Measurements from ENCODE around the gene GPRIN3. TPM values are rescaled to one million over a fixed set of nuclear protein-coding genes. Genes with fewer than 3 reads are reported as not detected.

GPRIN3 gene
- total and polyA plus RNA-seq, 2 donors (not counting 1 experiment from before 2014, with no cell fraction given): 0.22 to 1.5 TPM

DNA sequence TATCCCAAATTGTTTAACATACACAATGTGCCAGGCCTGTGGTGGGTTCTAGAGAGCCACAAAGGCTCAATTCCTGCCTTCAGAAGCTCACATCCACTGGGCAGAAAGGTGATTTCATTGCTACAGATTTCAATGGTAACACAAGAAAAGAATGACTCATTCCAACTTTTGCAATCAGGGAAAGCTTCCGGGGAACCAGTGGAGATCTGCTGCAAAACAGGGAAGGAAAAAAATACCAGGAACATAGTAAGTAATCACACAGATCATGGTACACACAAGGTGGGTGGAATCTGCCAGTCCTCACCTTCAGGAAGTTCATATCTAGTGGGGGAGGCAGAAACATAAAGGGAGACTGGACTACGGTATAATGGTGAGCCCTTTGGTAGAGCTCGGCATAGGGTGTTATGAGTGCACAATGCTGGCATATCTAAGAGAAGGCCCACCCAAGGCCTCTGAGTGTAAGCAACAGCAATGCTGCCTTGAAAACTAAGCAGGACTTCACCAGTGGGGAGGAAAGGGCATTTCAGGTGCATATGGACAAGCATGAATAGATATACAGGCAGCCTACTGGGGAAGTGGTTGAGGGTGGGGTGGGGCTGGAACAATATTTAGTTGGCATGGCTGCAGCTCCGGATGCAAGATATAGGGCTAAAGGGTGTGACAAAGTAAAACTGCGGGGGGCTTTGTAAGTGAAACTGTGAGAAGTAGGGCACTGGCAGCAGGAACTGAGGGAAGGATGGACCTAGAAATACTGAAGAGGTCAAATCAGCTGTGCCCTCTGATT, 24.2 kb downstream of the GPRIN3 start:
- Histone ChIP-seq H3K4me1 (ENCODE audit: control insufficient read depth in 2 of 2, insufficient read depth in 2 of 2, low read length in 2 of 2) (peaks cover 18 to 21% of the 10 kb centered on the region in 2 donors), H3K9me3 (ENCODE audit: control extremely low read depth in 1 of 3, control insufficient read depth in 2 of 3, insufficient read depth in 1 of 3, low read length in 2 of 3) (no peaks in the 10 kb centered on the region), H2AFZ (ENCODE audit: insufficient read depth, low read depth, low read length, poor library complexity, severe bottlenecking) (no peak overlapping the region), H3K4me2 (replicated peaks; ENCODE audit: low read depth, low read length, poor library complexity, severe bottlenecking) (peak overlapping the region; percentile 14), H3K9ac (ENCODE audit: low read length) (no peak overlapping the region), H3K27me3 (replicated peaks in 1 of 4; ENCODE audit: control extremely low read depth in 1 of 4, control insufficient read depth in 3 of 4, insufficient read depth in 4 of 4, low read length in 3 of 4) (no peaks in the 10 kb centered on the region), H3K4me3 (ENCODE audit: control extremely low read depth in 1 of 5, extremely low read depth in 1 of 5, insufficient read depth in 1 of 5, low read depth in 2 of 5, low read length in 4 of 5) (no peak overlapping the region), H3K36me3 (replicated peaks in 1 of 2; ENCODE audit: control extremely low read depth in 1 of 2, control insufficient read depth in 1 of 2, extremely low read depth in 1 of 2, insufficient read depth in 2 of 2, low read length in 1 of 2) (no peaks in the 10 kb centered on the region), H3K79me2 (ENCODE audit: control insufficient read depth, insufficient read depth, low read length) (no peaks in the 10 kb centered on the region), H3K27ac (ENCODE audit: low read length in 2 of 2) (peak overlapping the region in 1 of 2 donors; percentile 44), H4K20me1 (ENCODE audit: control insufficient read depth, insufficient read depth, low read length, poor library complexity, severe bottlenecking) (no peaks in the 10 kb centered on the region)
- Mint-ChIP-seq H3K27ac (peak overlapping the region; percentile 38), H3K4me3 (peak overlapping the region; percentile 40), H3K4me1 (peaks cover 30% of the 10 kb centered on the region), H3K27me3 (no peaks in the 10 kb centered on the region), H3K9me3 (ENCODE audit: insufficient read depth) (no peaks in the 10 kb centered on the region)
- DNase-seq (peak; percentile 29), ATAC-seq (ENCODE audit: low read depth) (peak; percentile 66)
- WGBS (ENCODE audit: insufficient coverage): 81% methylated on average over 4 of the region's 5 CpGs
- CTCF ChIA-PET: interaction anchor here (1.5 kb wide), 1 partner anchor 97 kb away, joined by 5 read pairs; no protein-coding TSS in a partner anchor
- POLR2A ChIA-PET: no interaction called here
- no peak for TF ChIP-seq EZH2 (IDR thresholded peaks at IDR 0.05; ENCODE audit: borderline replicate concordance, insufficient read depth, low read depth, low read length, poor library complexity, severe bottlenecking)
- TF ChIP-seq, protein P1, sequence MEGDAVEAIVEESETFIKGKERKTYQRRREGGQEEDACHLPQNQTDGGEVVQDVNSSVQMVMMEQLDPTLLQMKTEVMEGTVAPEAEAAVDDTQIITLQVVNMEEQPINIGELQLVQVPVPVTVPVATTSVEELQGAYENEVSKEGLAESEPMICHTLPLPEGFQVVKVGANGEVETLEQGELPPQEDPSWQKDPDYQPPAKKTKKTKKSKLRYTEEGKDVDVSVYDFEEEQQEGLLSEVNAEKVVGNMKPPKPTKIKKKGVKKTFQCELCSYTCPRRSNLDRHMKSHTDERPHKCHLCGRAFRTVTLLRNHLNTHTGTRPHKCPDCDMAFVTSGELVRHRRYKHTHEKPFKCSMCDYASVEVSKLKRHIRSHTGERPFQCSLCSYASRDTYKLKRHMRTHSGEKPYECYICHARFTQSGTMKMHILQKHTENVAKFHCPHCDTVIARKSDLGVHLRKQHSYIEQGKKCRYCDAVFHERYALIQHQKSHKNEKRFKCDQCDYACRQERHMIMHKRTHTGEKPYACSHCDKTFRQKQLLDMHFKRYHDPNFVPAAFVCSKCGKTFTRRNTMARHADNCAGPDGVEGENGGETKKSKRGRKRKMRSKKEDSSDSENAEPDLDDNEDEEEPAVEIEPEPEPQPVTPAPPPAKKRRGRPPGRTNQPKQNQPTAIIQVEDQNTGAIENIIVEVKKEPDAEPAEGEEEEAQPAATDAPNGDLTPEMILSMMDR (IDR thresholded peaks at IDR 0.05): no peak
- intact Hi-C loops (cut with micrococcal nuclease): no loop called here

DNA sequence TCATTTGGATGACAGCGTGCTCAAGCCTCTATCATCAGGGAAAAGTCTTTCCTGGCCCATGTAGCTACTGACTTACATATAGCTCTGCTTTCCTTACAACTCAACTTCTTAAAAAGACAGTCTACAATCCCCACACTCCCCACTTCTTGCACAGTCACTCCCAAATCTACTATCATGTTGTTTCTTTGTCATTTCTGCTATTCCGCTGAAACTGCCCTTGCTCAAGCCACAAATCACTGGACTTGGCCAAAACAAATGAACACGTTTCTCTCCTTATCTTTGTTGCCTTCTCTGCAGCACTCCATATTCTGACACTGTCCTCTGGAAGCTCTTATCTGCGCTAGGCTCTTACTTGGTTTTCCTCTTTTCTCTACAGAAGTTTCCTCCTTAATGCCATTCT, 28.2 kb downstream of the GPRIN3 start:
- Histone ChIP-seq H3K27me3 (replicated peaks in 1 of 4; ENCODE audit: control extremely low read depth in 1 of 4, control insufficient read depth in 3 of 4, insufficient read depth in 4 of 4, low read length in 3 of 4) (peaks cover 0 to 4% (median 0%) of the 10 kb centered on the region in 4 experiments), H3K4me2 (replicated peaks; ENCODE audit: low read depth, low read length, poor library complexity, severe bottlenecking) (no peak overlapping the region), H3K9me3 (ENCODE audit: control extremely low read depth in 1 of 3, control insufficient read depth in 2 of 3, insufficient read depth in 1 of 3, low read length in 2 of 3) (peaks cover 0 to 3% (median 0%) of the 10 kb centered on the region in 3 donors), H3K36me3 (replicated peaks in 1 of 2; ENCODE audit: control extremely low read depth in 1 of 2, control insufficient read depth in 1 of 2, extremely low read depth in 1 of 2, insufficient read depth in 2 of 2, low read length in 1 of 2) (no peaks in the 10 kb centered on the region), H3K27ac (ENCODE audit: low read length in 2 of 2) (no peak overlapping the region), H3K9ac (ENCODE audit: low read length) (no peak overlapping the region), H3K79me2 (ENCODE audit: control insufficient read depth, insufficient read depth, low read length) (no peaks in the 10 kb centered on the region), H2AFZ (ENCODE audit: insufficient read depth, low read depth, low read length, poor library complexity, severe bottlenecking) (no peak overlapping the region), H4K20me1 (ENCODE audit: control insufficient read depth, insufficient read depth, low read length, poor library complexity, severe bottlenecking) (no peaks in the 10 kb centered on the region), H3K4me1 (ENCODE audit: control insufficient read depth in 2 of 2, insufficient read depth in 2 of 2, low read length in 2 of 2) (peaks cover 14% of the 10 kb centered on the region in 2 donors), H3K4me3 (ENCODE audit: control extremely low read depth in 1 of 5, extremely low read depth in 1 of 5, insufficient read depth in 1 of 5, low read depth in 2 of 5, low read length in 4 of 5) (no peak overlapping the region)
- no peak for TF ChIP-seq EZH2 (IDR thresholded peaks at IDR 0.05; ENCODE audit: borderline replicate concordance, insufficient read depth, low read depth, low read length, poor library complexity, severe bottlenecking)
- TF ChIP-seq, protein P1 (IDR thresholded peaks at IDR 0.05): no peak
- Mint-ChIP-seq H3K4me3 (no peak overlapping the region), H3K4me1 (peaks cover 13% of the 10 kb centered on the region), H3K9me3 (ENCODE audit: insufficient read depth) (no peaks in the 10 kb centered on the region), H3K27me3 (no peaks in the 10 kb centered on the region), H3K27ac (no peak overlapping the region)
- ATAC-seq (ENCODE audit: low read depth) (no peak), DNase-seq (no peak)
- intact Hi-C loops (cut with micrococcal nuclease): no loop called here
- ChIA-PET CTCF (interaction anchor here (0.7 kb wide), 1 partner anchor 15 kb away, joined by 3 read pairs; no protein-coding TSS in a partner anchor), POLR2A (no interaction called here)
- WGBS (ENCODE audit: insufficient coverage): 89% methylated on average over 4 of the region's 4 CpGs
